Naive thymus-derived CD4-positive, alpha-beta T cell (primary cell): ENCODE measurements around the gene MID1. TPM values are rescaled to one million over a fixed set of nuclear protein-coding genes. Genes with fewer than 3 reads are reported as not detected.

Experiments used
- ATAC-seq: fragments of 150-1000 bp; cut with Tn5 transposase; 2 replicates; pipeline ENCODE4 v1.10.0; 2021; ENCODE audit warnings: mild to moderate bottlenecking, moderate library complexity
- CTCF ChIA-PET: fragments of 350-600 bp; sonication (Branson Sonifier 250); formaldehyde crosslinking; loops from one replicate; lab custom pipeline; 2021; ENCODE audit warnings: antibody characterized with exemption; lab: Charles Lee
- POLR2A ChIA-PET: fragments of 350-600 bp; sonication (Branson Sonifier 250); formaldehyde crosslinking; loops from one replicate; lab custom pipeline; 2021; ENCODE audit warnings: antibody characterized with exemption, inconsistent platforms; lab: Charles Lee
- DNase-seq, 9 donors: peaks; one replicate each; pipeline versions ENCODE4 v3.0.0 to v3.0.0-alpha.2; 2020 to 2022; ENCODE audit warnings: mixed read lengths in 1 of 9
- H3K27ac ChIP-seq: one replicate; pipeline ENCODE4 v1.7.0; 2013; ENCODE audit warnings: mild to moderate bottlenecking, low read depth, low read length, moderate library complexity
- H3K27me3 ChIP-seq, 2 donors: one replicate each; pipeline ENCODE4 v1.7.0; 2013; ENCODE audit warnings: low read length in 2 of 2, mild to moderate bottlenecking in 2 of 2, moderate library complexity in 2 of 2; ENCODE audit not compliant: control insufficient read depth in 2 of 2, insufficient read depth in 2 of 2
- H3K36me3 ChIP-seq, 3 experiments: 1 replicate in 2 of 3; 2 replicates in 1 of 3; pipeline ENCODE4 v1.7.0; 2013; ENCODE audit warnings: low read length in 3 of 3, mild to moderate bottlenecking in 3 of 3, moderate library complexity in 1 of 3; ENCODE audit not compliant: insufficient read depth in 3 of 3, control insufficient read depth in 2 of 3
- H3K4me1 ChIP-seq, 2 donors: one replicate each; pipeline ENCODE4 v1.7.0; 2013; ENCODE audit warnings: low read length in 2 of 2, mild to moderate bottlenecking in 2 of 2, moderate library complexity in 1 of 2; ENCODE audit not compliant: control insufficient read depth in 2 of 2, insufficient read depth in 2 of 2
- H3K4me3 ChIP-seq: 2 replicates; pipeline ENCODE4 v1.7.0; 2013; ENCODE audit warnings: mild to moderate bottlenecking, low read length
- H3K9me3 ChIP-seq, 3 experiments: 1 replicate in 2 of 3; 2 replicates in 1 of 3; pipeline ENCODE4 v1.7.0; 2013; ENCODE audit warnings: low read length in 3 of 3; ENCODE audit not compliant: control insufficient read depth in 2 of 3
- H3K27ac Mint-ChIP-seq, 9 donors: one replicate each; pipeline ENCODE4 v1.8.0; 2020 to 2022; ENCODE audit warnings: mixed read lengths in 9 of 9, mild to moderate bottlenecking in 8 of 9, moderate library complexity in 5 of 9, inconsistent platforms in 2 of 9
- H3K27me3 Mint-ChIP-seq, 5 donors: one replicate each; pipeline ENCODE4 v1.8.0; 2021 to 2022; ENCODE audit warnings: mixed read lengths in 5 of 5, mild to moderate bottlenecking in 1 of 5
- H3K36me3 Mint-ChIP-seq, 5 donors: one replicate each; pipeline ENCODE4 v1.8.0; 2020 to 2022; ENCODE audit warnings: mixed read lengths in 5 of 5, mild to moderate bottlenecking in 3 of 5, inconsistent platforms in 1 of 5
- H3K4me1 Mint-ChIP-seq, 7 donors: one replicate each; pipeline ENCODE4 v1.8.0; 2020 to 2022; ENCODE audit warnings: mixed read lengths in 7 of 7, mild to moderate bottlenecking in 3 of 7, inconsistent platforms in 1 of 7
- H3K4me3 Mint-ChIP-seq, 10 donors: one replicate each; pipeline ENCODE4 v1.8.0; 2020 to 2022; ENCODE audit warnings: mild to moderate bottlenecking in 10 of 10, mixed read lengths in 10 of 10, moderate library complexity in 6 of 10, inconsistent platforms in 2 of 10
- H3K9me3 Mint-ChIP-seq, 11 donors: one replicate each; pipeline ENCODE4 v1.8.0; 2020 to 2022; ENCODE audit warnings: mixed read lengths in 11 of 11, mild to moderate bottlenecking in 4 of 11, inconsistent platforms in 1 of 11, moderate library complexity in 1 of 11
- intact Hi-C, 2 donors: fragments of 100-400 bp; cut with micrococcal nuclease; formaldehyde crosslinking; loops; one replicate each; pipeline ENCODE4 v1.15.1; 2023
- polyA plus RNA-seq, 2 donors: library from polyadenylated mRNA; unstranded; fragments of 300-500 nt; fragmentation: Illumina TruSeq; gene quantifications; one replicate each; pipeline ENCODE4 v1.2.3, GENCODE V29; 2021
- total RNA-seq, 6 experiments: library from RNA in 5 of 6; stranded (reverse) in 5 of 6; gene quantifications; 1 replicate in 5 of 6; 2 replicates in 1 of 6; pipeline ENCODE4 v1.2.3 and lab custom pipeline; 2021 to 2026

The MID1 gene
- total and polyA plus RNA-seq, 7 experiments from 2014 or later = 0.12 to 0.27 (median 0.22) TPM; not detected in 2

DNA sequence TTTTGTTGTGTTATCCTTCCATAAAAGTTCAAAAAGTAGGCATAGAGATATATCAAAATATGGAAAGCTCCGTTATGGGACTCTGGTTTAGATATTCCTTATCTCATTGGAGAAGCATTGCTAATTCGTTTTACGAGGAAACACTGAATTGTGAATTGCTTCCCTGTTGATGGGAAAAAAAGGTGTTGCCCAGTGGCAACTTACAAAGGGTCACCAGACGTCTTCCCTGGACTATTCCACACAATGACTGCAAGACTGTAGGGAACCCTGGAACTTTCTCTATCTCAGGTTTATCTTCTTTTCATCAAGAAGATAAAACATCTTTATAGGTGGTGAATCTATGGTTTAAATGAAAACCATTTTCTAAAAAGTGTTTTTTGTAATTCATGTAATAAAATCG, 137.7 kb downstream of the MID1 start:
- H3K27me3 ChIP-seq = no peaks in the 10 kb centered on the region
- H3K4me1 Mint-ChIP-seq = no peaks in the 10 kb centered on the region
- no peak overlapping the region for H3K27ac ChIP-seq
- no peak overlapping the region for H3K27ac Mint-ChIP-seq
- H3K9me3 Mint-ChIP-seq = peaks cover 0 to 22% (median 3%) of the 10 kb centered on the region in 11 donors
- DNase-seq (no peak), ATAC-seq (no peak)
- no peak overlapping the region for H3K4me3 Mint-ChIP-seq
- intact Hi-C loops = no loop called here
- no peaks in the 10 kb centered on the region for H3K9me3 ChIP-seq
- H3K36me3 Mint-ChIP-seq = no peaks in the 10 kb centered on the region
- CTCF ChIA-PET = no interaction called here
- no peaks in the 10 kb centered on the region for H3K4me1 ChIP-seq
- POLR2A ChIA-PET = no interaction called here
- H3K36me3 ChIP-seq = no peaks in the 10 kb centered on the region
- no peak overlapping the region for H3K4me3 ChIP-seq
- no peaks in the 10 kb centered on the region for H3K27me3 Mint-ChIP-seq

DNA sequence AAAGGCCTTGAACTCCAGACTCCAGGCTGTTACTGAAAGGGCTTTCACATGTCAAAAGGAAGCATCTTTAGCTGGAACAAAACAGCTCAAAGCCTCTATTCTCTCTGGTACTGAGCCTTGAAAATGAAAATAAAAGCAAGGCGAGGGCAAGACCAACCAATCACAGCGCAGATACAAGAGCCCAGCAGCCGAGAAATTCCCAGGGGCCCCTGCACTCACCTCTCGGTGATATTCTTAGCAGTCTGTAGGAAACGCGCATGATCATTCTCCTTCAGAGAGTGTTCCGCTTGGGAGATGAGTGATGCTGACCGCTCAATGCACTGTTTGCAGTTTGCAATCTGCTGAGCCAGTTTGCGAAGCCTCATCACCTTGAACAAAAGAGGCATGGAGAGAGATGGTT, 138.1 kb downstream of the MID1 start:
- no peak for DNase-seq
- POLR2A ChIA-PET = no interaction called here

DNA sequence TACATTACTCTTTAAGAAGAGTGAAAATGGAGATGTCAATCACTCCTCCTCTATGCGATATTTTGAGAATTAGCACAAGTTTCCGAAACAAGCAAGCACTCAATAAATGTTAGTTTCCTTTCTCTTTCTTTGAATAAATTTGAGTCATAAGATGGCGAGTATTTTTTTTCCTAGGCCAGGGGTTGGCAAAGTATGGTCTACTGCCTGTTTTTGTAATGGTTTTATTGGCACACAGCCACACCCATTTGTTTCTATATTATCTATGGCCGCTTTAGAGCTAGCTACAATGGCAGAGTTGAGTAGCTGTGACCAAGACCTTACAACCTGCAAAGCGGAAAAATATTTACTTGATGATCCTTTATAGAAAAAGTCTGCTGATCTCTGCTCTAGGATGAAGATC, 139.5 kb downstream of the MID1 start:
- DNase-seq (no peak), ATAC-seq (no peak)
- Histone ChIP-seq H3K36me3 (no peaks in the 10 kb centered on the region), H3K4me3 (no peak overlapping the region), H3K27ac (no peak overlapping the region), H3K9me3 (no peaks in the 10 kb centered on the region), H3K27me3 (no peaks in the 10 kb centered on the region), H3K4me1 (no peaks in the 10 kb centered on the region)
- Mint-ChIP-seq H3K36me3 (no peaks in the 10 kb centered on the region), H3K27me3 (no peaks in the 10 kb centered on the region), H3K27ac (no peak overlapping the region), H3K9me3 (peaks cover 0 to 22% (median 3%) of the 10 kb centered on the region in 11 donors), H3K4me1 (no peaks in the 10 kb centered on the region), H3K4me3 (no peak overlapping the region)
- intact Hi-C loops = no loop called here
- ChIA-PET CTCF (no interaction called here), POLR2A (no interaction called here)

More for the DNA sequence above, 138.1 kb downstream of the MID1 start:
- no peaks in the 10 kb centered on the region for H3K4me1 Mint-ChIP-seq
- Histone ChIP-seq H3K4me1 (no peaks in the 10 kb centered on the region), H3K36me3 (no peaks in the 10 kb centered on the region), H3K9me3 (no peaks in the 10 kb centered on the region), H3K4me3 (no peak overlapping the region), H3K27ac (no peak overlapping the region), H3K27me3 (no peaks in the 10 kb centered on the region)
- CTCF ChIA-PET = no interaction called here
- H3K27me3 Mint-ChIP-seq = no peaks in the 10 kb centered on the region
- H3K9me3 Mint-ChIP-seq = peaks cover 0 to 22% (median 3%) of the 10 kb centered on the region in 11 donors
- intact Hi-C loops = no loop called here
- H3K36me3 Mint-ChIP-seq = no peaks in the 10 kb centered on the region
- ATAC-seq = no peak
- no peak overlapping the region for H3K4me3 Mint-ChIP-seq
- no peak overlapping the region for H3K27ac Mint-ChIP-seq

DNA sequence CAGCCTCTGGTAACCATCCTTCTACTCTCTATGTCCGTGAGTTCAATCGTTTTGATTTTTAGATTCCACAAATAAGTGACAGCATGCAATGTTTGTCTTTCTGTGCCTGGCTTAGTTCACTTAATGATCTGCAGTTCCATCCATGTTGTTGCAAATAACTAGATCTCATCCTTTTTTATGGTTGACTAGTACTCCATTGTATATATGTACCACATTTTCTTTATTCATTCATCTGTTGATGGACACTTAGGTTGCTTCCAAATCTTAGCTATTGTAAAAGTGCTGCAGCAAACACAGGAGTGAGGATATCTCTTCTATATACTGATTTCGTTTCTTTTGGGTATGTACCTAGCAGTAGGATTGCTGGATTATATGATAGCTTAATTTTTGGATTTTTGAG, 140.9 kb downstream of the MID1 start:
- ATAC-seq = no peak
- POLR2A ChIA-PET = no interaction called here
- H3K36me3 ChIP-seq = no peaks in the 10 kb centered on the region

DNA sequence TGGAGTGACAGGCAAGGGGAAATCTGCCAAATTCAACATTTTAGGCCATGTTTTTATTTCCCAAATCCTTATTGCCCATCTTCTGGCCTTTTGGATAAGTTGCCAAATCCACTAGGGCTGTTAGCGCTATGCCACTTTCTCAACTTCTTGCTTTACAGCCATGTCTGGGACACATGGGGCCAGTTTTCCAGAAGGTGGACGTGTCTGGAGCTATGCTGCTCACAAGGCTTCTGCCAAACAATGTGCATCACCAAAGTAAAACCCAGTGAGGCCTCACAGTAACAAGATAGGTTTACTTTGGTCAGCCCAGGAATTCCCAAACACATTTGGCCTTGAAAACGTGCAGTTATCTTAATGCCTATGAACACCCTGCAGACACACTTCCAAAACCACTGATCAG, 142.9 kb downstream of the MID1 start:
- intact Hi-C loops = no loop called here
- ATAC-seq = no peak
- Histone ChIP-seq H3K4me3 (no peak overlapping the region), H3K36me3 (no peaks in the 10 kb centered on the region), H3K4me1 (no peaks in the 10 kb centered on the region), H3K27me3 (no peaks in the 10 kb centered on the region), H3K9me3 (no peaks in the 10 kb centered on the region), H3K27ac (no peak overlapping the region)
- Mint-ChIP-seq H3K27ac (no peak overlapping the region), H3K36me3 (no peaks in the 10 kb centered on the region), H3K4me1 (no peaks in the 10 kb centered on the region), H3K9me3 (peaks cover 0 to 22% (median 3%) of the 10 kb centered on the region in 11 donors), H3K4me3 (no peak overlapping the region), H3K27me3 (no peaks in the 10 kb centered on the region)
- ChIA-PET POLR2A (no interaction called here), CTCF (no interaction called here)
- no peak for DNase-seq

More for the DNA sequence above, 140.9 kb downstream of the MID1 start:
- H3K27ac Mint-ChIP-seq = no peak overlapping the region
- intact Hi-C loops = no loop called here
- Histone ChIP-seq H3K27me3 (no peaks in the 10 kb centered on the region), H3K27ac (no peak overlapping the region), H3K4me1 (no peaks in the 10 kb centered on the region), H3K4me3 (no peak overlapping the region), H3K9me3 (no peaks in the 10 kb centered on the region)
- H3K4me3 Mint-ChIP-seq = no peak overlapping the region
- peaks cover 0 to 22% (median 3%) of the 10 kb centered on the region in 11 donors for H3K9me3 Mint-ChIP-seq
- no peaks in the 10 kb centered on the region for H3K4me1 Mint-ChIP-seq
- no peaks in the 10 kb centered on the region for H3K27me3 Mint-ChIP-seq
- no peak for DNase-seq
- H3K36me3 Mint-ChIP-seq = no peaks in the 10 kb centered on the region
- CTCF ChIA-PET = no interaction called here

DNA sequence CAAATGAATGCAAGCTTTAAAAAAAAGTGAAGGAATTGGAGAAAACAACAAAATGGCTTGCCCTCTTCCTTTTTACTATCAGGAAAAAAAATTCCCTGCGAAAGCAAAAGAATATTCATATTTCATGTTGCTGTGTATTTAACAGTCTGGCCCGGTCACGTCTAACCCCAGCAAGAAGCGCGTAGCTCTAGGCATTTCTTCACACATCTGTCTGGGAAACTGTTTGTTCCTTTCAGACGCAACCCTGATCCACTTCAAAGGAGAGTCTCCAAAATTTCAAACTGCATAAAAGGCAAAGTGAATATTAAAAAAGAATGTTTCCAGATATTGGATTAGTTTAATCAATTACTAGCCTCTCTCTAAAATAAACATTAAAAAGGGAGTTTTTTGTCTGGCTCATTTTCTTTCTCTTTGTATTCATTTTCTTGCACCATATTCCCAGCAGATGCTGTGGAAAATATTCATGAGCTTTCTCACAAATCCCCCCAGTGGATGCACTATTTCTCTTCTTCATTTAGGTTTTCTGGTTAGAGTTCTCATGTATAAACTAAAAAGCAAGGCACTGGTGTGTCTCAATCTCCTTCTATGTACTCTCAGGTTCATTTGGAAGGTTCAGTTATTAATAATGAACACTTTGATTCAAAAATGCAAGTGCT, 145.3 kb downstream of the MID1 start:
- intact Hi-C loops = no loop called here
- H3K27ac Mint-ChIP-seq = no peak overlapping the region
- DNase-seq (no peak), ATAC-seq (no peak)
- H3K27me3 Mint-ChIP-seq = no peaks in the 10 kb centered on the region
- no peaks in the 10 kb centered on the region for H3K4me1 Mint-ChIP-seq
- peaks cover 0 to 10% (median 3%) of the 10 kb centered on the region in 11 donors for H3K9me3 Mint-ChIP-seq
- Histone ChIP-seq H3K36me3 (no peaks in the 10 kb centered on the region), H3K4me3 (no peak overlapping the region), H3K9me3 (no peaks in the 10 kb centered on the region), H3K27ac (no peak overlapping the region), H3K27me3 (no peaks in the 10 kb centered on the region), H3K4me1 (no peaks in the 10 kb centered on the region)
- H3K4me3 Mint-ChIP-seq = no peak overlapping the region
- ChIA-PET CTCF (no interaction called here), POLR2A (no interaction called here)
- H3K36me3 Mint-ChIP-seq = no peaks in the 10 kb centered on the region

DNA sequence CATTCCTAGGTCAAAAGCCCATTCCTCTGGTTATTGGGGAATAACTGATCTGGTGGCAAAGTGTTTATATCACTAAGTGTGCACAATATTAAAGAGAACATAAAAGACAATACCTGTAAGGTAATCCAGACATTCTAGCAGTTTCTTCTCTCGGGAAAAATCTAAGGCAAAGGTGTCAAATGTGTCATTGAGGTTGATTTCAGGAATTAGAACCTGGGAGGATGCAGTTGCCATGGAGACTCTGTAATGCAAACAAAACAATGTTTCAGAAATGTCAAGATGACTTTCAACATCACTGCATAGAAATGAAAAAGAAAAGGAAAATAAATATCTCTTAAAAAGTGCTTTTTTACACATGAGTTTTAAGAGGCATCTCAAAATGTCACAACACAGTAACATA, 145.9 kb downstream of the MID1 start:
- Histone ChIP-seq H3K4me3 (no peak overlapping the region), H3K36me3 (no peaks in the 10 kb centered on the region), H3K4me1 (no peaks in the 10 kb centered on the region), H3K27ac (no peak overlapping the region), H3K9me3 (no peaks in the 10 kb centered on the region), H3K27me3 (no peaks in the 10 kb centered on the region)
- no peaks in the 10 kb centered on the region for H3K27me3 Mint-ChIP-seq
- no peaks in the 10 kb centered on the region for H3K4me1 Mint-ChIP-seq
- CTCF ChIA-PET = no interaction called here
- POLR2A ChIA-PET = no interaction called here
- no peak overlapping the region for H3K27ac Mint-ChIP-seq
- no peaks in the 10 kb centered on the region for H3K36me3 Mint-ChIP-seq
- ATAC-seq (no peak), DNase-seq (no peak)
- H3K9me3 Mint-ChIP-seq = peaks cover 0 to 6% (median 1%) of the 10 kb centered on the region in 11 donors
- intact Hi-C loops = no loop called here
- no peak overlapping the region for H3K4me3 Mint-ChIP-seq
